Fibroblast of pulmonary artery (primary cell): Measurements from ENCODE around the gene ZNF777.

Experiments
- DNase-seq: peaks from one replicate; pipeline ENCODE4 v3.0.0-alpha.2; 2010; ENCODE audit warnings: low read depth
- H3K4me3 ChIP-seq: replicated peaks from 2 replicates; pipeline ENCODE4 v1.5.1; 2011; ENCODE audit warnings: low read depth, mild to moderate bottlenecking, control low read depth, low read length, moderate library complexity
- CTCF ChIP-seq: IDR thresholded peaks from 2 replicates; pipeline ENCODE4 v1.5.1; 2011; ENCODE audit warnings: mild to moderate bottlenecking, control low read depth, low read length, inconsistent platforms; ENCODE audit errors: missing control alignments

Gene ZNF777

GRCh38 chr7:149436358-149436757, 24.5 kb downstream of the ZNF777 start:
- DNase-seq, result no peak
- H3K4me3 ChIP-seq, result no peak overlapping the region
- TF ChIP-seq CTCF, result no peak

DNA sequence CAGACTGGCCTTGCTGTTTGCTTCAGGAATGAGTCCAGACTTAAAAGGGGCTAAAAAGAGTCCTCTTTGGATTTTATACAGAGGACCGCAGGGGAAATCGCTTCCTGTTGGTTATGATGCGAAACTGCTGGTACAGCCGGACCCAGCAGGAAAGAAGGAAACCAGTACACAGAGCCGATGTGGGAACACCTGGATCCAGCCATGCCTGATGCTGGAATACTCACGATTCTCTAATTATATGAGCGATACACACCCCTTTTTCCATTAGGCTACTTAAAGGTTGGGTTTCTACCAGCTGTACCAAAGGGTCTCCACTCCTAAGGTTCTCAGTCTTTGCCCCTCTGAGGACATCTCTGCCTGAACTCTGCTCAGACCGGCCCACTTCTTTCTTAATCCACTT, 27.7 kb downstream of the ZNF777 start:
- DNase-seq, result no peak
- no peak overlapping the region for H3K4me3 ChIP-seq
- no peak for TF ChIP-seq CTCF

- H3K4me3 ChIP-seq, result no peak overlapping the region
- no peak for TF ChIP-seq CTCF
- no peak for DNase-seq
These were observed 28.7 kb downstream of the ZNF777 start for GRCh38 chr7:149432121-149432691.

DNA sequence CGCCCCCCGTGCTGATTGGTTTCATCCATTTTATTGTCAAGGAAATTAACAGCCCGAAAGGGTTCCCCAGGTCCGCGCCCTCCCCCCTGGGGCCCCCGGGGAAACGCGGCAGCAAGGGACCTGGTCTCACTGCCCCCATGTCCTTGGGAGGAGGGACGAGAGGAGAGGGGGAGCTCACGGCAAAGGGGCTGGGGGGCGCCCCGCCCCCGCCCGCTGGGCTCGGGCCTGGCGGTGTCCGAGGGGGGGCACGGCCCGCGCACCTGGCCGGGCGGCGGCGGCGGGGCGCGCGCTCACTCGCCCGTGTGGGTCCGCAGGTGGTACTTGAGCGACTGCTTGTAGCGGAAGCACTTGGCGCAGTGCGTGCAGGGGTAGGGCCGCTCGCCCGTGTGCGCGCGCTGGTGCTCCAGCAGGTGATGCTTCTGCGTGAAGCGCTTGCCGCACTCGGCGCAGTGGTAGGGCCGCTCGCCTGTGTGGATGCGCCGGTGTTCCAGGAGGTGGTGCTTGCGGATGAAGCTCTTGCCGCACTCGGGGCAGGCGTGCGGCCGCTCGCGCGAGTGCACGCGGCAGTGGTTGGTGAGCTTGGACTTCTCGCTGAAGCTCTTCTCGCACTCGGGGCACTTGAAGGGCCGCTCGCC, 29.3 kb downstream of the ZNF777 start:
- no peak for DNase-seq

GRCh38 chr7:149430192-149430591, 30.7 kb downstream of the ZNF777 start:
- TF ChIP-seq CTCF, result no peak
- no peak for DNase-seq

More for the DNA sequence above, 29.3 kb downstream of the ZNF777 start:
- H3K4me3 ChIP-seq, result no peak overlapping the region
- TF ChIP-seq CTCF, result no peak

DNA sequence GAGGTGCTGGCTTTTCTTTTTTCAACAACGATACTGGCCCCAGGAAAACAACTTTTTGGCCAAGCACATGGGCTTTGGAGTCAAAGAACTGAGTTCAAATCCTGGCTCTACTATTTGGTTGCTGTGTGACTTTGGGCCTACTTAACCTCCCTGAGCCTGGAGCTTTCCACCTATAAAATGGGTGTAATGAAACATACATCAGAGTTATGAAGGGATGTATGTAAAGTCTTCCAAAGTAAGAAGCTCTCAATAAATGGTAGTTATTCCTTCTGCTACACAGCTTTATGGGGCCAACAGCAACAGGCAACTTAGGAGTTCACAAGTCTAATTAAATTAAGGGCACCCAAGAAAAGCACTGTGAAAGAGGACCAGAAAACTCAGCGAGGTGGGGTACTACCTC, 33.0 kb downstream of the ZNF777 start:
- no peak overlapping the region for H3K4me3 ChIP-seq
- no peak for DNase-seq
- no peak for TF ChIP-seq CTCF

More at GRCh38 chr7:149430192-149430591, 30.7 kb downstream of the ZNF777 start:
- no peak overlapping the region for H3K4me3 ChIP-seq
